PC-3 (cell line): Measurements from ENCODE around the gene RALB. TPM values are rescaled to one million over a fixed set of nuclear protein-coding genes. Genes with fewer than 3 reads are reported as not detected.

ENCODE experiments used
- ATAC-seq: fragments of 200-7000 bp; cut with Tn5 transposase; 2 replicates; pipeline ENCODE4 v1.9.1; 2020; ENCODE audit warnings: mild to moderate bottlenecking, moderate library complexity
- BruUV-seq: library from RNA; stranded (reverse); fragments of 400-500 nt; replicated peaks from 2 replicates; lab custom pipeline; 2021; lab: Mats Ljungman, UMichigan
- CTCF ChIA-PET: fragments of 300-600 bp; sonication (Branson Sonifier 250); formaldehyde crosslinking; loops from one replicate; lab custom pipeline; 2022; ENCODE audit warnings: antibody characterized with exemption; lab: Charles Lee
- POLR2A ChIA-PET: fragments of 300-600 bp; sonication (Branson Sonifier 250); formaldehyde crosslinking; loops from one replicate; lab custom pipeline; 2022; ENCODE audit warnings: antibody characterized with exemption; ENCODE audit not compliant: unreplicated experiment; lab: Charles Lee
- DNase-seq: peaks from one replicate; pipeline ENCODE4 v3.0.0-alpha.2; 2015
- H2AFZ ChIP-seq: fragments of 300-600 bp; sonication (generic); 2 replicates; pipeline ENCODE4 v1.6.0; 2016; ENCODE audit warnings: antibody characterized with exemption, low read length
- H3F3A ChIP-seq: fragments of 300-600 bp; sonication (generic); one replicate; pipeline ENCODE4 v1.6.0; 2017; ENCODE audit warnings: antibody characterized with exemption, low read length, control low read depth, mild to moderate bottlenecking; ENCODE audit not compliant: unreplicated experiment
- H3K27ac ChIP-seq: fragments of 300-600 bp; sonication (generic); 2 replicates; pipeline ENCODE4 v1.5.1; 2016; ENCODE audit warnings: mild to moderate bottlenecking, low read length
- H3K27me3 ChIP-seq: fragments of 300-600 bp; sonication (generic); 2 replicates; pipeline ENCODE4 v1.6.1; 2016; ENCODE audit warnings: low read length, mixed read lengths
- H3K36me3 ChIP-seq: fragments of 300-600 bp; sonication (generic); 2 replicates; pipeline ENCODE4 v1.6.1; 2016; ENCODE audit warnings: low read depth, mixed run types, low read length, mixed read lengths
- H3K4me1 ChIP-seq: fragments of 300-600 bp; sonication (generic); 2 replicates; pipeline ENCODE4 v1.5.1; 2016; ENCODE audit warnings: low read length; ENCODE audit not compliant: insufficient read depth
- H3K4me2 ChIP-seq: fragments of 300-600 bp; sonication (generic); 2 replicates; pipeline ENCODE4 v1.6.0; 2016; ENCODE audit warnings: low read length
- H3K4me3 ChIP-seq: fragments of 300-600 bp; sonication (generic); 2 replicates; pipeline ENCODE4 v1.5.1; 2016; ENCODE audit warnings: mild to moderate bottlenecking, low read length, mixed read lengths
- H3K79me2 ChIP-seq: fragments of 300-600 bp; sonication (generic); 2 replicates; pipeline ENCODE4 v1.6.1; 2017; ENCODE audit warnings: low read length, mixed read lengths
- H3K9ac ChIP-seq: fragments of 300-600 bp; sonication (generic); 2 replicates; pipeline ENCODE4 v1.6.0; 2016; ENCODE audit warnings: mild to moderate bottlenecking, low read length
- H3K9me2 ChIP-seq: fragments of 300-600 bp; sonication (generic); replicated peaks from 2 replicates; pipeline ENCODE4 v1.6.1; 2016; ENCODE audit warnings: mixed run types, low read length, mixed read lengths
- H3K9me3 ChIP-seq: fragments of 300-600 bp; sonication (generic); 2 replicates; pipeline ENCODE4 v1.6.1; 2016; ENCODE audit warnings: low read length, mixed read lengths
- H4K20me1 ChIP-seq: fragments of 300-600 bp; sonication (generic); 2 replicates; pipeline ENCODE4 v1.6.1; 2016; ENCODE audit warnings: low read length, mixed read lengths
- CTCF ChIP-seq: fragments of 300-600 bp; sonication (generic); conservative IDR thresholded peaks from 2 replicates; pipeline ENCODE4 v1.5.1; 2017; ENCODE audit warnings: antibody characterized with exemption, low read depth, mild to moderate bottlenecking, low read length
- EZH2 ChIP-seq: fragments of 300-600 bp; sonication (generic); IDR thresholded peaks from one replicate; pipeline ENCODE4 v1.6.1; 2017; ENCODE audit warnings: antibody characterized with exemption, mild to moderate bottlenecking, low read length; ENCODE audit not compliant: unreplicated experiment
- EZH2phosphoT487 ChIP-seq: fragments of 300-600 bp; sonication (generic); IDR thresholded peaks from 2 replicates; pipeline ENCODE4 v1.6.1; 2018; ENCODE audit warnings: mild to moderate bottlenecking, antibody characterized with exemption, low read length, borderline replicate concordance
- intact Hi-C: fragments of 100-400 bp; cut with micrococcal nuclease; formaldehyde crosslinking; loops from 2 replicates; pipeline ENCODE4 v1.9.0; 2023
- total RNA-seq: library from RNA; depleted of rRNA; stranded (reverse); fragments of >200 nt; gene quantifications from 2 replicates; pipeline ENCODE4 v1.2.3, GENCODE V29; 2014

RALB gene
- total RNA-seq, 1 experiment from 2014 or later = 57.9 TPM

GRCh38 chr2:120294008-120294340 is 41.3 kb downstream of the RALB start:
- BruUV-seq = no TSS peak
- ATAC-seq (no peak), DNase-seq (no peak)
- Histone ChIP-seq H2AFZ (no peak overlapping the region), H4K20me1 (no peaks in the 10 kb centered on the region), H3K4me1 (peaks cover 29% of the 10 kb centered on the region), H3K9ac (no peak overlapping the region), H3K4me3 (no peak overlapping the region), H3K4me2 (no peak overlapping the region), H3K27me3 (no peaks in the 10 kb centered on the region), H3K36me3 (peaks cover 21% of the 10 kb centered on the region; the same call in 1 of the 2 replicates), H3F3A (peaks cover 6% of the 10 kb centered on the region), H3K79me2 (peaks cover 18% of the 10 kb centered on the region), H3K9me2 (no peaks in the 10 kb centered on the region), H3K9me3 (no peaks in the 10 kb centered on the region), H3K27ac (no peak overlapping the region)
- ChIA-PET POLR2A (no interaction called here), CTCF (no interaction called here)
- TF ChIP-seq CTCF = no peak
- no peak for TF ChIP-seq EZH2phosphoT487
- no peak for TF ChIP-seq EZH2
- intact Hi-C loops = no loop called here

- Histone ChIP-seq H3K9ac (no peak overlapping the region), H3F3A (no peaks in the 10 kb centered on the region), H3K4me1 (no peaks in the 10 kb centered on the region), H3K27ac (no peak overlapping the region), H2AFZ (no peak overlapping the region), H3K79me2 (no peaks in the 10 kb centered on the region), H3K9me2 (no peaks in the 10 kb centered on the region), H3K36me3 (peaks cover 19% of the 10 kb centered on the region; the same call in 1 of the 2 replicates), H3K4me3 (no peak overlapping the region), H3K9me3 (no peaks in the 10 kb centered on the region), H4K20me1 (no peaks in the 10 kb centered on the region), H3K27me3 (no peaks in the 10 kb centered on the region), H3K4me2 (no peak overlapping the region)
- ATAC-seq = no peak
- ChIA-PET CTCF (no interaction called here), POLR2A (no interaction called here)
- BruUV-seq = no TSS peak
- intact Hi-C loops = no loop called here
- DNase-seq = no peak
- TF ChIP-seq EZH2phosphoT487 (no peak), CTCF (no peak), EZH2 (no peak)
Observed at GRCh38 chr2:120298173-120298835, 45.7 kb downstream of the RALB start.

- ChIA-PET CTCF (no interaction called here), POLR2A (no interaction called here)
- DNase-seq (no peak), ATAC-seq (no peak)
- no peak for TF ChIP-seq EZH2
- TF ChIP-seq EZH2phosphoT487 = no peak
- TF ChIP-seq CTCF = no peak
- no peaks in the 10 kb centered on the region for H3K79me2 ChIP-seq
- no peaks in the 10 kb centered on the region for H4K20me1 ChIP-seq
- H3K27ac ChIP-seq = no peak overlapping the region
- no peaks in the 10 kb centered on the region for H3K9me2 ChIP-seq
- no peak overlapping the region for H3K9ac ChIP-seq
- no peaks in the 10 kb centered on the region for H3F3A ChIP-seq
- no peak overlapping the region for H3K4me3 ChIP-seq
- H3K36me3 ChIP-seq = peaks cover 16% of the 10 kb centered on the region; the same call in 1 of the 2 replicates
- intact Hi-C loops = no loop called here
- H3K4me2 ChIP-seq = no peak overlapping the region
- H3K9me3 ChIP-seq = no peaks in the 10 kb centered on the region
- no peaks in the 10 kb centered on the region for H3K27me3 ChIP-seq
- BruUV-seq = no TSS peak
- H3K4me1 ChIP-seq = no peaks in the 10 kb centered on the region
- H2AFZ ChIP-seq = no peak overlapping the region
Observed at GRCh38 chr2:120299004-120299403, 46.4 kb downstream of the RALB start.
